Gastrocnemius medialis (tissue), 4 donors: Measurements from ENCODE around the gene SIGLECL1. TPM values are rescaled to one million over a fixed set of nuclear protein-coding genes. Genes with fewer than 3 reads are reported as not detected.

Experiments used
- ATAC-seq, 2 donors: fragments of 150-250 bp; one replicate each; pipeline ENCODE4 v1.9.1; 2016
- DNase-seq, 2 donors: peaks; one replicate each; pipeline ENCODE4 v3.0.0-alpha.2; 2019
- H3K27ac ChIP-seq, 4 donors: fragments of 200-600 bp; sonication (generic); 1 replicate in 1 of 4; 2 replicates in 3 of 4; pipeline ENCODE4 v1.5.1; 2016 to 2018; ENCODE audit warnings: mild to moderate bottlenecking in 2 of 4, moderate library complexity in 1 of 4
- H3K27me3 ChIP-seq, 3 donors: fragments of 200-600 bp; sonication (generic) in 2 of 3; 1 replicate in 1 of 3; 2 replicates in 2 of 3; pipeline versions ENCODE4 v1.5.1 to v1.6.0; 2016 to 2019; ENCODE audit warnings: mild to moderate bottlenecking in 1 of 3, moderate library complexity in 1 of 3
- H3K36me3 ChIP-seq, 2 donors: fragments of 200-600 bp; sonication (generic) in 1 of 2; one replicate each; pipeline ENCODE4 v1.5.1; 2017 to 2018
- H3K4me1 ChIP-seq, 2 donors: fragments of 200-600 bp; sonication (generic) in 1 of 2; one replicate each; pipeline ENCODE4 v1.5.1; 2016 to 2017; ENCODE audit warnings: mild to moderate bottlenecking in 2 of 2
- H3K4me3 ChIP-seq, 4 donors: fragments of 200-600 bp; sonication (generic) in 3 of 4; 1 replicate in 1 of 4; 2 replicates in 3 of 4; pipeline ENCODE4 v1.5.1; 2016 to 2019; ENCODE audit warnings: mild to moderate bottlenecking in 2 of 4
- H3K9me3 ChIP-seq, 3 donors: fragments of 200-600 bp; sonication (generic) in 2 of 3; 1 replicate in 1 of 3; 2 replicates in 2 of 3; pipeline ENCODE4 v1.5.1; 2016 to 2019
- POLR2A ChIP-seq, 2 donors: fragments of 450-650 bp; IDR thresholded peaks; one replicate each; pipeline ENCODE4 v1.6.1; 2017; ENCODE audit warnings: antibody characterized with exemption in 2 of 2, mild to moderate bottlenecking in 2 of 2, moderate library complexity in 2 of 2
- in situ Hi-C, 4 donors: fragments of 200-750 bp; cut with MboI; loops; one replicate each; pipeline versions ENCODE4 v1.15.0 to v1.8.0; 2017; ENCODE audit warnings: low sequenced_read_pairs in 4 of 4
- intact Hi-C: fragments of 100-400 bp; cut with DNase I; formaldehyde crosslinking; loops from one replicate; pipeline ENCODE4 v1.15.1; 2023; ENCODE audit warnings: low total_unique reads
- total RNA-seq, 4 donors: library from RNA; depleted of rRNA; stranded (reverse); fragments of >200 nt; gene quantifications; one replicate each; pipeline versions ENCODE4 v1.1.0 to v1.2.3, GENCODE V29; 2016
- TF ChIP-seq, protein P1 (sequence below), 5 experiments: fragments of 450-650 bp in 3 of 5; fragments of 200-600 bp in 2 of 5; sonication (generic) in 2 of 5; IDR thresholded peaks in 4 of 5; conservative IDR thresholded peaks in 1 of 5; 1 replicate in 4 of 5; 2 replicates in 1 of 5; pipeline ENCODE4 v1.5.1; 2016 to 2019; ENCODE audit warnings: antibody characterized with exemption in 5 of 5, mild to moderate bottlenecking in 3 of 5, moderate library complexity in 3 of 5

The SIGLECL1 gene
- not detected for total RNA-seq

- H3K27ac ChIP-seq: no peak within 1 kb of the TSS
- in situ Hi-C loops: no loop called here
- no peak within 1 kb of the TSS for H3K4me3 ChIP-seq
- no peak for ATAC-seq
- H3K4me1 ChIP-seq: no peaks in the 10 kb centered on the region
- no peak for DNase-seq
- no peaks in the 10 kb centered on the region for H3K36me3 ChIP-seq
- TF ChIP-seq, protein P1, sequence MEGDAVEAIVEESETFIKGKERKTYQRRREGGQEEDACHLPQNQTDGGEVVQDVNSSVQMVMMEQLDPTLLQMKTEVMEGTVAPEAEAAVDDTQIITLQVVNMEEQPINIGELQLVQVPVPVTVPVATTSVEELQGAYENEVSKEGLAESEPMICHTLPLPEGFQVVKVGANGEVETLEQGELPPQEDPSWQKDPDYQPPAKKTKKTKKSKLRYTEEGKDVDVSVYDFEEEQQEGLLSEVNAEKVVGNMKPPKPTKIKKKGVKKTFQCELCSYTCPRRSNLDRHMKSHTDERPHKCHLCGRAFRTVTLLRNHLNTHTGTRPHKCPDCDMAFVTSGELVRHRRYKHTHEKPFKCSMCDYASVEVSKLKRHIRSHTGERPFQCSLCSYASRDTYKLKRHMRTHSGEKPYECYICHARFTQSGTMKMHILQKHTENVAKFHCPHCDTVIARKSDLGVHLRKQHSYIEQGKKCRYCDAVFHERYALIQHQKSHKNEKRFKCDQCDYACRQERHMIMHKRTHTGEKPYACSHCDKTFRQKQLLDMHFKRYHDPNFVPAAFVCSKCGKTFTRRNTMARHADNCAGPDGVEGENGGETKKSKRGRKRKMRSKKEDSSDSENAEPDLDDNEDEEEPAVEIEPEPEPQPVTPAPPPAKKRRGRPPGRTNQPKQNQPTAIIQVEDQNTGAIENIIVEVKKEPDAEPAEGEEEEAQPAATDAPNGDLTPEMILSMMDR (IDR thresholded peaks at IDR 0.05 in 4 of 5, conservative IDR thresholded peaks at IDR 0.05 in 1 of 5): no peak
- no peak for TF ChIP-seq POLR2A (IDR thresholded peaks at IDR 0.05)
- H3K27me3 ChIP-seq: no peaks in the 10 kb centered on the region
- intact Hi-C loops: no loop called here
- no peaks in the 10 kb centered on the region for H3K9me3 ChIP-seq
Measured at GRCh38 chr19:51250786-51251467, at the start of gene SIGLECL1. TSS of gene SIGLECL1 (plus strand) at chr19:51251080. CDS start at chr19:51264073, 12,993 bp downstream.

- H3K27me3 ChIP-seq: no peaks in the 10 kb centered on the region
- ATAC-seq (no peak), DNase-seq (no peak)
- no peaks in the 10 kb centered on the region for H3K4me1 ChIP-seq
- intact Hi-C loops: no loop called here
- no peak overlapping the region for H3K27ac ChIP-seq
- TF ChIP-seq POLR2A (IDR thresholded peaks at IDR 0.05): no peak
- TF ChIP-seq, protein P1 (IDR thresholded peaks at IDR 0.05 in 4 of 5, conservative IDR thresholded peaks at IDR 0.05 in 1 of 5): no peak
- no peaks in the 10 kb centered on the region for H3K36me3 ChIP-seq
- H3K9me3 ChIP-seq: no peaks in the 10 kb centered on the region
- in situ Hi-C loops: no loop called here
- H3K4me3 ChIP-seq: no peak overlapping the region
Measured at GRCh38 chr19:51201712-51202111, 49.2 kb upstream of the SIGLECL1 start.

DNA sequence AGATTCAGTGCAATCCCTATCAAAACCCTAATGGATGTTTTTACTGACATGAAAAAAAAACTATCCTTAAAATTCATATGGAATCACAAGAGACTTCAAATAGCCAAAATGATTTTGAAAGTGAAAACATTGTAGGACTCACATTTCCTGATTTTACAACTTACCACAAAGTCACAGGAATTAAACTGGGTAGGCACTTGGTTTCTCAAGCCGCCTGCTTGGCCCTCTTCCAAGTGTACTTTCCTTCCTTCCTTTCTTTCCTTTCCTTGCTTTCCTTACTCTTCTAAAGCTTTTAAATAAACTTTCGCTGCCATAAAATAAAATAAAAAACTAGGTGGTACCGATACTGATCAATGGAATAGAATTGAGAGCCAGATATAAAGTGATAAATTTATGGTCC, 47.0 kb upstream of the SIGLECL1 start:
- in situ Hi-C loops (no loop called here), intact Hi-C loops (no loop called here)
- Histone ChIP-seq H3K27me3 (no peaks in the 10 kb centered on the region), H3K4me1 (no peaks in the 10 kb centered on the region), H3K4me3 (no peak overlapping the region), H3K36me3 (no peaks in the 10 kb centered on the region), H3K9me3 (no peaks in the 10 kb centered on the region), H3K27ac (no peak overlapping the region)
- ATAC-seq: no peak
- TF ChIP-seq, protein P1 (IDR thresholded peaks at IDR 0.05 in 4 of 5, conservative IDR thresholded peaks at IDR 0.05 in 1 of 5): no peak
- TF ChIP-seq POLR2A (IDR thresholded peaks at IDR 0.05): no peak
- no peak for DNase-seq

GRCh38 chr19:51204321-51204720, 46.6 kb upstream of the SIGLECL1 start:
- no peaks in the 10 kb centered on the region for H3K4me1 ChIP-seq
- intact Hi-C loops: no loop called here
- no peak for ATAC-seq
- TF ChIP-seq, protein P1 (IDR thresholded peaks at IDR 0.05 in 4 of 5, conservative IDR thresholded peaks at IDR 0.05 in 1 of 5): no peak
- TF ChIP-seq POLR2A (IDR thresholded peaks at IDR 0.05): no peak
- H3K36me3 ChIP-seq: no peaks in the 10 kb centered on the region
- H3K4me3 ChIP-seq: no peak overlapping the region
- no peaks in the 10 kb centered on the region for H3K27me3 ChIP-seq
- DNase-seq: no peak
- in situ Hi-C loops: no loop called here
- no peaks in the 10 kb centered on the region for H3K9me3 ChIP-seq
- H3K27ac ChIP-seq: no peak overlapping the region

GRCh38 chr19:51207747-51208146, 43.1 kb upstream of the SIGLECL1 start:
- H3K27ac ChIP-seq: no peak overlapping the region
- no peak for TF ChIP-seq POLR2A (IDR thresholded peaks at IDR 0.05)
- TF ChIP-seq, protein P1 (IDR thresholded peaks at IDR 0.05 in 4 of 5, conservative IDR thresholded peaks at IDR 0.05 in 1 of 5): no peak
- no peak for DNase-seq
- H3K27me3 ChIP-seq: no peaks in the 10 kb centered on the region
- intact Hi-C loops: no loop called here
- H3K4me3 ChIP-seq: no peak overlapping the region
- no peaks in the 10 kb centered on the region for H3K4me1 ChIP-seq
- ATAC-seq: no peak
- in situ Hi-C loops: no loop called here
- H3K36me3 ChIP-seq: no peaks in the 10 kb centered on the region
- H3K9me3 ChIP-seq: no peaks in the 10 kb centered on the region
